SH-SY5Y (cell line): ENCODE data around the gene XYLT1.

Experiments used
- GATA2 ChIP-seq: IDR thresholded peaks from 2 replicates; pipeline ENCODE4 v1.6.1; 2011; ENCODE audit warnings: mild to moderate bottlenecking, low read depth, low read length
- GATA3 ChIP-seq: IDR thresholded peaks from 2 replicates; pipeline ENCODE4 v1.6.1; 2011; ENCODE audit warnings: low read depth, mild to moderate bottlenecking, low read length, moderate library complexity

DNA sequence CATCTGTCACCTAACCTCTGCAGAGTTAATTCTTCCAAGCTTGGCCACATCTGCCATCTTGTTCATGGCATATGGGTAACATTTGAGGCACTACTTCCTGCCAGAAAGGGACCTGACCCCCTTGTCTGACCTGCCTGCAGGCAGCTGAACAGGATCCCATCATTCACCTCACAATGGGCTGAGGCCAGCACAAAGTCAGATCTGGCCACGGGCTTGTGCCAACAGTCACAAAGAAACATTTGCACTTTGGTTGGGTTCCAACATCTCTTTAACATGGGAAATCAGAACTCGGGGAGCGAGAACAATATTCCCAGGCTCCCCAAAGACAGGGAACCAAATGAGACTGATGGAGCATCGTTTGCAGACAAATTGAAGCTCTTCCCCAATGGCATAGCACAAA is 116.1 kb downstream of the XYLT1 start:
- no peak for TF ChIP-seq GATA2
- TF ChIP-seq GATA3 = no peak
